ENCODE measurements around the gene FGF21. TPM values are rescaled to one million over a fixed set of nuclear protein-coding genes. Genes with fewer than 3 reads are reported as not detected.

The FGF21 gene
- total and polyA plus RNA-seq, 9 donors, result not detected

- Histone ChIP-seq H3K4me1 (ENCODE audit: insufficient read depth) (no peaks in the 10 kb centered on the region), H3K27ac (no peak overlapping the region), H3K27me3 (no peaks in the 10 kb centered on the region), H3K4me3 (no peak overlapping the region), H3K9me3 (no peaks in the 10 kb centered on the region), H3K36me3 (no peaks in the 10 kb centered on the region)
- TF ChIP-seq EP300 (IDR thresholded peaks at IDR 0.05) (no peak), POLR2A (IDR thresholded peaks at IDR 0.05) (no peak)
- TF ChIP-seq, protein P1, sequence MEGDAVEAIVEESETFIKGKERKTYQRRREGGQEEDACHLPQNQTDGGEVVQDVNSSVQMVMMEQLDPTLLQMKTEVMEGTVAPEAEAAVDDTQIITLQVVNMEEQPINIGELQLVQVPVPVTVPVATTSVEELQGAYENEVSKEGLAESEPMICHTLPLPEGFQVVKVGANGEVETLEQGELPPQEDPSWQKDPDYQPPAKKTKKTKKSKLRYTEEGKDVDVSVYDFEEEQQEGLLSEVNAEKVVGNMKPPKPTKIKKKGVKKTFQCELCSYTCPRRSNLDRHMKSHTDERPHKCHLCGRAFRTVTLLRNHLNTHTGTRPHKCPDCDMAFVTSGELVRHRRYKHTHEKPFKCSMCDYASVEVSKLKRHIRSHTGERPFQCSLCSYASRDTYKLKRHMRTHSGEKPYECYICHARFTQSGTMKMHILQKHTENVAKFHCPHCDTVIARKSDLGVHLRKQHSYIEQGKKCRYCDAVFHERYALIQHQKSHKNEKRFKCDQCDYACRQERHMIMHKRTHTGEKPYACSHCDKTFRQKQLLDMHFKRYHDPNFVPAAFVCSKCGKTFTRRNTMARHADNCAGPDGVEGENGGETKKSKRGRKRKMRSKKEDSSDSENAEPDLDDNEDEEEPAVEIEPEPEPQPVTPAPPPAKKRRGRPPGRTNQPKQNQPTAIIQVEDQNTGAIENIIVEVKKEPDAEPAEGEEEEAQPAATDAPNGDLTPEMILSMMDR (IDR thresholded peaks at IDR 0.05), result no peak
- 27 to 38% (median 32%) methylated on average over 38 of the region's 38 CpGs for whole genome bisulfite sequencing, 3 donors
- no peak for DNase-seq
- intact Hi-C loops (cut with DNase I), result loop anchor here in 2 of 4 donors (5.0 kb wide), 2 partner anchors 58 to 88 kb away; partner anchors contain the start of gene CA11 (in 1 of the 2)
Measured at GRCh38 chr19:48735031-48735615, 20.2 kb upstream of the FGF21 start.

DNA sequence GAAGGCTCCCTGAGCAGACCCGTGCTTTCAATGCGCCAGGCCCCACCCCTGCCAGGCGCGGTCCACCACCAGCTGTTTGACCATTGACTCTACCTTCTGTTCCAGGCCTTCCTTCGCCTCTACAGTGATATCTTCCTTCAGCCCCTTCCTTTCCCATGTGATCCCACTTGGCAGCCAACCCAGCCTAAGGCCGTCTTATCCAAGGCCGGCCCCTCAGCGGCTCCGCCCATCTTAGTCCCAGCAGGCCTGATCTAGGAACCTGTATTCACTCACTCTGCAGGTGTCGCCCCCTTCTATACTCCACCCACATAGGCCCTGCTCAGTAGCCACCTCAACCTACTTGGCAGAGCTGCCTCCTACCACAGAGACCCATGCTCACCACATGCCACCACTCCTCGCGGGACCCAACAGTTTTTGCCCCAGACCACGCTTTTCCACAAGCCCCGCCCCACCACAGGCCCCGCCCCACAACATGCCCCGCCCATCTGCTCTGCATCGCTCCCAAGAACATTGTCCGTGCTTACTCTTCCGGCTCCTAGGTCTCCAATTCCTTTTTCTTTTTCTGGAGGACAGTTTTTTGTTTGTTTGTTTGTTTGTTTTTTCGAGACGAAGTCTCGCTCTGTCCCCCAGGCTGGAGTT lies 17.8 kb upstream of the FGF21 start:
- Histone ChIP-seq H3K27ac (no peak overlapping the region), H3K9me3 (no peaks in the 10 kb centered on the region), H3K4me3 (no peak overlapping the region), H3K27me3 (no peaks in the 10 kb centered on the region), H3K4me1 (ENCODE audit: insufficient read depth) (no peaks in the 10 kb centered on the region), H3K36me3 (no peaks in the 10 kb centered on the region)
- TF ChIP-seq EP300 (IDR thresholded peaks at IDR 0.05) (no peak), POLR2A (IDR thresholded peaks at IDR 0.05) (no peak)
- TF ChIP-seq, protein P1 (IDR thresholded peaks at IDR 0.05), result no peak
- 37 to 50% (median 48%) methylated on average over 22 of the region's 22 CpGs for WGBS, 3 donors
- intact Hi-C loops (cut with DNase I), result loop anchor here in 2 of 4 donors (5.0 kb wide), 2 partner anchors 60 to 90 kb away; partner anchors contain the start of gene CA11 (in 1 of the 2)
- DNase-seq, result peak; percentile 63 to 84 (median 78)

- Histone ChIP-seq H3K9me3 (no peaks in the 10 kb centered on the region), H3K4me3 (peak overlapping the region; percentile 44), H3K27me3 (no peaks in the 10 kb centered on the region), H3K27ac (peak overlapping the region; percentile 35 to 36), H3K4me1 (ENCODE audit: insufficient read depth) (no peaks in the 10 kb centered on the region), H3K36me3 (no peaks in the 10 kb centered on the region)
- 1 to 2% (median 1%) methylated on average over 47 to 94 of the region's 96 CpGs for WGBS, 3 donors
- TF ChIP-seq, protein P1 (IDR thresholded peaks at IDR 0.05), result peak; percentile 13 to 74 (median 66)
- TF ChIP-seq EP300 (IDR thresholded peaks at IDR 0.05) (no peak), POLR2A (IDR thresholded peaks at IDR 0.05) (peak; percentile 19)
- DNase-seq, result peak; percentile 93 to 96 (median 94)
- intact Hi-C loops (cut with DNase I), result loop anchor here in 3 of 4 donors (2.0 to 5.0 kb wide), 3 partner anchors 61 to 91 kb away; partner anchors contain the start of gene CA11 (in 1 of the 3)
Measured at GRCh38 chr19:48738557-48739403, 16.5 kb upstream of the FGF21 start.
